Measurements from ENCODE around the gene CATSPERE. TPM values are rescaled to one million over a fixed set of nuclear protein-coding genes. Genes with fewer than 3 reads are reported as not detected.

Gene CATSPERE
- total and polyA plus RNA-seq, 9 of the 15 experiments (the other 6 are each of a cell fraction or from before 2014, with no cell fraction given) = 0.06 to 0.16 (median 0.09) TPM; not detected in 3

- TF ChIP-seq RREB1 (CRISPR knock-in tag; IDR thresholded peaks at IDR 0.05) (no peak), NCOA1 (IDR thresholded peaks at IDR 0.05; ENCODE audit: low read depth) (no peak), HDAC1 (IDR thresholded peaks at IDR 0.05) (peak; percentile 27 to 36; a peak in 1 of 4 replicates), TFE3 (CRISPR knock-in tag; IDR thresholded peaks at IDR 0.05) (no peak), U2AF2 (optimal IDR thresholded peaks at IDR 0.05; ENCODE audit: low read depth, low read length) (no peak), RNF2 (IDR thresholded peaks at IDR 0.05) (peak; percentile 17; the same call in 1 of the 2 replicates), ZNF232 (CRISPR knock-in tag; IDR thresholded peaks at IDR 0.05) (no peak), NELFE (IDR thresholded peaks at IDR 0.05; ENCODE audit: insufficient read depth, insufficient read length) (no peak), NFATC3 (IDR thresholded peaks at IDR 0.05) (peak; percentile 68; the same call in 1 of the 2 replicates), ZKSCAN8 (CRISPR knock-in tag; IDR thresholded peaks at IDR 0.05) (no peak), LCOR (CRISPR knock-in tag; IDR thresholded peaks at IDR 0.05) (peak; percentile 80), ZNF57 (CRISPR knock-in tag; IDR thresholded peaks at IDR 0.05) (no peak), ZNF79 (CRISPR knock-in tag; IDR thresholded peaks at IDR 0.05; ENCODE audit: low read depth) (0 out of 2 replicates have a peak, but pooled peaks have one; percentile 62), NCOA4 (IDR thresholded peaks at IDR 0.05; ENCODE audit: partially characterized antibody) (no peak), POLR3G (IDR thresholded peaks at IDR 0.05; ENCODE audit: extremely low read depth, insufficient read length, insufficient replicate concordance) (no peak), MIER1 (IDR thresholded peaks at IDR 0.05; ENCODE audit: low read depth) (no peak), SMARCA5 (IDR thresholded peaks at IDR 0.05) (no peak), NR4A1 (CRISPR knock-in tag; IDR thresholded peaks at IDR 0.05) (no peak), NR4A1 (tag; IDR thresholded peaks at IDR 0.05) (no peak), FOXA1 (IDR thresholded peaks at IDR 0.05; ENCODE audit: borderline replicate concordance) (no peak), YBX1 (IDR thresholded peaks at IDR 0.05) (no peak)
Measured at GRCh38 chr1:244451951-244452795, 8.9 kb upstream of the CATSPERE start (continued).
